PFSK-1 (cell line): ENCODE measurements around the gene TBC1D17.

Source experiments
- FOXP2 ChIP-seq: optimal IDR thresholded peaks from 2 replicates; pipeline ENCODE3; 2011; ENCODE audit warnings: borderline replicate concordance, control low read depth, inconsistent platforms; ENCODE audit not compliant: insufficient read depth; ENCODE audit errors: extremely low read length, extremely low read depth
- POLR2AphosphoS5 ChIP-seq: IDR thresholded peaks from 2 replicates; pipeline ENCODE4 v1.6.1; 2012; ENCODE audit warnings: low read depth, mild to moderate bottlenecking, control low read depth, low read length, moderate library complexity
- SIN3A ChIP-seq: IDR thresholded peaks from 2 replicates; pipeline ENCODE4 v1.6.1; 2012; ENCODE audit warnings: mild to moderate bottlenecking, low read length, moderate library complexity, borderline replicate concordance; ENCODE audit not compliant: insufficient read depth
- TAF1 ChIP-seq: IDR thresholded peaks from 2 replicates; pipeline ENCODE4 v1.6.1; 2012; ENCODE audit warnings: low read length, control low read depth, borderline replicate concordance; ENCODE audit not compliant: insufficient read depth
- TF ChIP-seq, protein P1 (sequence below), 2 experiments: IDR thresholded peaks; 2 replicates each; pipeline versions ENCODE4 v1.6.1 to v1.8.0; 2011 to 2012; ENCODE audit warnings: low read depth in 2 of 2, low read length in 2 of 2, control low read depth in 1 of 2, inconsistent platforms in 1 of 2, mild to moderate bottlenecking in 1 of 2, moderate library complexity in 1 of 2; ENCODE audit not compliant: insufficient read depth in 1 of 2

The TBC1D17 gene

DNA sequence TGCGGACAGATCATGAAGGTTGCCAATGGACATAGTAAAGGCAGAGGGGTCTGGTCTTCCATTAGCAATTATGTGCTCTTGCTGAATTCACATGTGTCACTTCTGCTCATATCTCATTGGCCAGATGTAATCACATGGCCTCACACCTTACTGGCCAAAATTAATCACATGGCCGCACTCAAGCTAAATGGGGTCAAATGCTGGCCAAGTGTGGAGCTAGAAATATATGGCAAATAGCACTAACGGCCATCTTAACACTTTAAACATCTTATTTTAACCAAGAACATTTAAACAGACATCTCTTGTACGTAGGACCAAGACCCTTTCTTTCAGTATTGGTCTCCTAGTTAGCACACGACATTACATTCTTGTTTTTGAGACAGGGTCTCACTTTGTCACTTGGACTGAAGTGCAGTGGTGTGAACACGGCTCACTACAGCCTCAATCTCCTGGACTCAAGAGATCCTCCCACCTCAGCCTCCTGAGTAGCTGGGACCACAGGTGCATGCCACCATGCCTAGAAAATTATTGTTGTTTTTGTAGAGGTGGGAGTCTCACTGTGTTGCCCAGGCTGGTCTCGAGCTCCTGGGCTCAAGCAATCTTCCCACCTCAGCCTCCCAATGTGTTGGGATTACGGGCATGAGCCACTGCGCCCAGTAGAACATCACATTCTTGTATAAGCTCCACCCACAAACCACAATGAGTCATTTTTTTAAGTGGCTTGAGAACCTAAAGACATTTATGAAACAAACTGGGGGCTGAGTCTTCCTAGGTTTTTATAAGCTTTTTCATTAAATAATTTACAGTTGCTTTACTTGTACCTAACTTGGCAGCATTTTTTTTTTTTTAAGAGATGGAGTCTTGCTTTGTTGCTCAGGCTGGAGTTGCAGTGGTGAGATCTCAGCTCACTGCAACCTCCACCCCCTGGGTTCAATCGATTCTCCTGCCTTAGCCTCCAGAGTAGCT is 29.5 kb upstream of the TBC1D17 start:
- TF ChIP-seq, protein P1, sequence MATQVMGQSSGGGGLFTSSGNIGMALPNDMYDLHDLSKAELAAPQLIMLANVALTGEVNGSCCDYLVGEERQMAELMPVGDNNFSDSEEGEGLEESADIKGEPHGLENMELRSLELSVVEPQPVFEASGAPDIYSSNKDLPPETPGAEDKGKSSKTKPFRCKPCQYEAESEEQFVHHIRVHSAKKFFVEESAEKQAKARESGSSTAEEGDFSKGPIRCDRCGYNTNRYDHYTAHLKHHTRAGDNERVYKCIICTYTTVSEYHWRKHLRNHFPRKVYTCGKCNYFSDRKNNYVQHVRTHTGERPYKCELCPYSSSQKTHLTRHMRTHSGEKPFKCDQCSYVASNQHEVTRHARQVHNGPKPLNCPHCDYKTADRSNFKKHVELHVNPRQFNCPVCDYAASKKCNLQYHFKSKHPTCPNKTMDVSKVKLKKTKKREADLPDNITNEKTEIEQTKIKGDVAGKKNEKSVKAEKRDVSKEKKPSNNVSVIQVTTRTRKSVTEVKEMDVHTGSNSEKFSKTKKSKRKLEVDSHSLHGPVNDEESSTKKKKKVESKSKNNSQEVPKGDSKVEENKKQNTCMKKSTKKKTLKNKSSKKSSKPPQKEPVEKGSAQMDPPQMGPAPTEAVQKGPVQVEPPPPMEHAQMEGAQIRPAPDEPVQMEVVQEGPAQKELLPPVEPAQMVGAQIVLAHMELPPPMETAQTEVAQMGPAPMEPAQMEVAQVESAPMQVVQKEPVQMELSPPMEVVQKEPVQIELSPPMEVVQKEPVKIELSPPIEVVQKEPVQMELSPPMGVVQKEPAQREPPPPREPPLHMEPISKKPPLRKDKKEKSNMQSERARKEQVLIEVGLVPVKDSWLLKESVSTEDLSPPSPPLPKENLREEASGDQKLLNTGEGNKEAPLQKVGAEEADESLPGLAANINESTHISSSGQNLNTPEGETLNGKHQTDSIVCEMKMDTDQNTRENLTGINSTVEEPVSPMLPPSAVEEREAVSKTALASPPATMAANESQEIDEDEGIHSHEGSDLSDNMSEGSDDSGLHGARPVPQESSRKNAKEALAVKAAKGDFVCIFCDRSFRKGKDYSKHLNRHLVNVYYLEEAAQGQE (IDR thresholded peaks at IDR 0.05; ENCODE audit: insufficient read depth in 1 of 2, low read depth in 2 of 2, low read length in 2 of 2) = no peak
- TF ChIP-seq FOXP2 (no peak), SIN3A (no peak), TAF1 (no peak), POLR2AphosphoS5 (no peak)

DNA sequence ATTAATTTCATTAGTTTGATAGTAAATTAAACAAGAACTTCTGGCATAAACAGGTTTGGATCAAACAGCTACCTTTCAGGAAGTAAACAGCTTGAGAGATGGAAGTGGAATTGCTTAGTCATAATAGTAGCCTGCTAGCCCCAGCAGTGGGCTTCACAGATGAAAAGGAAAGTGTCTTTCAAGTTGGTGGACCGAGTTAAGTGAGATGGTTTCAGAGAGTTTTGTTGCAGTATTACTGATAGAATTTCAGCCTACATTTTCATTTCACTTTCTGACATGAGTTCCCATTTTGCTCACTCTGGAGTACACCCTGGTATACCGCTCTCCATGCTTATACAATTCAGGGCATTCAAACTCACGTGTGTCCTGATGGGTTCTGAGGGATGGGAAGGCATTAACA is 28.6 kb upstream of the TBC1D17 start:
- TF ChIP-seq FOXP2 = no peak
- TF ChIP-seq POLR2AphosphoS5 = no peak
- TF ChIP-seq TAF1 = no peak
- no peak for TF ChIP-seq SIN3A
- TF ChIP-seq, protein P1 (IDR thresholded peaks at IDR 0.05; ENCODE audit: insufficient read depth in 1 of 2, low read depth in 2 of 2, low read length in 2 of 2) = no peak

DNA sequence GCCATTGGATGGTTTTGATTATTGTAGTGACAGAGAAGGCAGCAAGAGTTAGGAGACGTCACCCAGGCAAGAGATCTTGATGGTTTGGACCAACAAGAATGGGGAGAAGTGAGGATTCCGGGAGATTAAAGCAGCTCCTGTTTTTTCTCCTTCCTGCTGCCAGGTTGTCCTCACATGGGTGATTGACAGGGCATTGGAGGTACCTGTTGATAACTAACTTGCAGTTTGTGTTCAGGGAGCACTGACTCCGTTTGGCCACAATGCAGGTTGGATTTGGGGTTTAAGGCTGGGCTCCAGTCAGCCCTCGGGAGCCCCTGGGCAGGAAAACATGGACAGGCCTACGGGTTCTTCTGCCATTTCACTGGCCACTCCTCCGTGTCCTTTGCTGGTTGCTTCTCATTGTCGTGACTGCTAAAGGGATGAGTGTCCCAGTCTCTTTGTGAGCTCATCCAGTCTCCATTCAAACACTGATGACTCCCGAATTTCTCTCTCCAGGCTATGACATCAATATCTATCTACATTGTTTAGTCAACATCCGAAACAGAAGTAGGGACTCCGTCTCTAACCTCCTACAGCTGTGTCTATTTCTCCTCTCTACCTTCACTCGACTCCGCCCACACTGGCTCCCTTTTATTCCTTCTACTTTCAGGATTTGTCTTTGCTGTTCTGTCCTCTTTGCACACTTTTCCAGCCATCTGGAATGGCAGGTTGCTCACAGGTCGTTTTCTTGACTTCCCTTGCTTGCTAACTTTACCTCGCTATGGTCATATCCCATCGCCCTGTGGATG is 27.9 kb upstream of the TBC1D17 start:
- TF ChIP-seq, protein P1 (IDR thresholded peaks at IDR 0.05; ENCODE audit: insufficient read depth in 1 of 2, low read depth in 2 of 2, low read length in 2 of 2) = no peak
- no peak for TF ChIP-seq POLR2AphosphoS5
- no peak for TF ChIP-seq FOXP2
- no peak for TF ChIP-seq TAF1
- no peak for TF ChIP-seq SIN3A

DNA sequence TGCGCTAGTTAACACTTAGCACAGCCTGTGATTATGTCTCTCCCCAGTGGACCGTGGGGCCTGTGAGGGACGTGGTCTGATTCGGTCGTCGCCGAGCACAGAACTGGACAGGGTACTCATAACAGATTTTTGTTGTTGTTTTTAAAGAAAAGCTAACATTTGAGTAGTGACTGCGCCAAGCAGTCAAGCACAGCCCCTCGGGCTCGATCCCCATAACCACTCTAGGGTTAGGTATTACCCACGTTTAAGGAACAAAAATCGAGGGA is 27.3 kb upstream of the TBC1D17 start:
- TF ChIP-seq, protein P1 (IDR thresholded peaks at IDR 0.05; ENCODE audit: insufficient read depth in 1 of 2, low read depth in 2 of 2, low read length in 2 of 2) = no peak
- TF ChIP-seq SIN3A (no peak), TAF1 (no peak), POLR2AphosphoS5 (no peak)
